ENCODE measurements around the gene FZD10.

- TF ChIP-seq EZH2 (IDR thresholded peaks at IDR 0.05): no peak
- no peak for TF ChIP-seq POLR2AphosphoS5 (IDR thresholded peaks at IDR 0.05; ENCODE audit: borderline replicate concordance, low read depth, low read length)
- no peak for TF ChIP-seq FOXP2 (optimal IDR thresholded peaks at IDR 0.05; ENCODE audit: control extremely low read depth, extremely low read length, insufficient read depth)
These were observed 21.2 kb upstream of the FZD10 start for GRCh38 chr12:130141105-130141504.

Measured in SK-N-MC (cell line).